HG03469 (cell line): ENCODE results near the gene DDAH2.

Experiments used
- ATAC-seq: cut with Tn5 transposase; IDR thresholded peaks from one replicate; pipeline ENCODE4 v1.9.1; 2021; ENCODE audit warnings: mild to moderate bottlenecking, moderate library complexity, moderate number of reproducible peaks; ENCODE audit not compliant: unreplicated experiment

DDAH2 gene

DNA sequence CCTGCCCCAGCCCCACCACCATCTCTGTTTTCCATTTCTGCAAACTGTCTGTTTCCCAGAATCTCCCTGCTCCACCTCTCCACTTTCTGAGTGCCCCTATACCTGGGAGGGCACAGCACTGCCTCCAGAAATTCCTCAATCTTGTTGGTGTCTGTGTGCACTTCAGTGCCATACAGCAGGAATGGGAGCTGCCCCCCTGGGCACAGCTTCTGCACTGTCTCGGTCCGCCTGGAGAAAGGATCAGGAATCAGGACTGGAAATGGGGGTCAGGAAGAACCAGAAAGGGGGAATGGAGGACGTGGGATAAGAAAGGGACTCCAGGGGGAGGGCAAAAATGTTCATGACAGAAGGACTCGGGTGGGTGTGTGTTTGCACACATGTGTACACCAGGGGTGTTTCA is 4.6 kb upstream of the DDAH2 start:
- no peak for ATAC-seq

DNA sequence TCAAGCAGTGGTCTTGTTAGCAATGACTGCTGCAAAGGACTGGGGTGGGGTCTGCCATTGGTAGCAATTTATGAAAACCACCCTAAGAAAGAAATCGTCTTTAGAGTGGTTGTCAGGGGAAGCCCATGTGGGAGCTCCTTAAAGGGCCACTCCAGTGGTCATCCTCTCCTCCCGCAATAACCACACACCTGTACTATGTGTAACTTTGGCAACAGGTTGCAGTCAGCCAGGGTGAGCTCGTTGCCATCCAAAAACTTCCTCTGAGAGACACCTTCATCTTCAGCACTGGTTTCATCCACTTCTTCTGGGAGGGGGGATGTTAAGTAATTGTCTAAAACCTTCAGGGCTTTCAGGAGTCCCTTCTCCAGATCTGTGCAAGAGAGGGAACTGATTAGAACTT is 2.9 kb upstream of the DDAH2 start:
- ATAC-seq = no peak

DNA sequence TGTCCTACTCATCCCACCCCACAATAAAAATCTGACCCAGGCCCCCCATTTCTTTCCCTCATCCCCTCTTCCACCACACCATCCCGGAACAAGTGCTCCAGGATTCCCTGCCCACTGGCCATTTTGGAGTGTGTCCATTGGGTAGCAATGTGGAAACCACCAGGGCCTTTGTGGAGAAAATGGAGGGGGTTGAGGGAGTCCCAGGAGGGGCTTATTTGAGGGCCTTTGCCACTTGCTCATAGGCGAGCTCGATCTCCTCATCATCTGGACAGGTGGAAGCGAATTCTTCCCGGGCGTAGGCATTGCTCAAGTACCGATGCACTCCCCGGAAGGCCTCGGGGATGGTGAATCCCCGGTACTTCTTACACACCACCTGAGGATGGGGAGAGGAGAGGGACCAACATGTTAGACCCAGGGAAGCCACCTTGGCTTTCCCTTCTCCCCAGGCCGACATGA is 1.6 kb upstream of the DDAH2 start:
- no peak for ATAC-seq

DNA sequence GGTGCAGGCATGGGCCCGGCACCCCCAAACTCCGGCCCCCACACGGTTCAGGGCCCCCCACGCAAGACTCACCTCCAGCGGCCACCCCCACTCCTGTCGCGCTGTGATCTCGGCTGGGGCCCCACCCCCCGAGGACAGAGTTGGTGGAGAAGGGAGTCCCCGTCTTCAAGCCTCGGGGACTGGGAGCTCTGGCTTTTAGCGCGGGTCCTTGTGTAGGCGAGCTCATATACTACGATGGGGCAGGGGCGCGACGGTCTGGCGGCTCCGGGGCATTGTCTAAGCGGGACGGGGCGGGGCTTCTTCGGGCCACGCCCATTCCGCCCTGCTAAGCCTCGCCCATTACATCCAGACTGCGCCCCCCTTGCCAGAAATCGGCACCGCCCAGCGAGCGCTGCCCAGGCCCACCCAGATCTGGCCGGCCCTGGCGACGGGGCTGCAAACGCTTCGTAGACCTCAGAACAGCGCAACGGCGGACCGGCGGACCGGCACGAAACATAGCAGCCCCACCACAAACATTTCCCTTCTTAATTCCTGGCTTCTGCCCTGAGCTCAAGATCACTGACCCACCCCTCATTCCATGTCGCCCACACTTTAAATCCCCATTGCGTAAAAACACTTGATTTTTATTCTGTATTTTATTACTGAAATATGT is 1.0 kb upstream of the DDAH2 start:
- no peak for ATAC-seq

DNA sequence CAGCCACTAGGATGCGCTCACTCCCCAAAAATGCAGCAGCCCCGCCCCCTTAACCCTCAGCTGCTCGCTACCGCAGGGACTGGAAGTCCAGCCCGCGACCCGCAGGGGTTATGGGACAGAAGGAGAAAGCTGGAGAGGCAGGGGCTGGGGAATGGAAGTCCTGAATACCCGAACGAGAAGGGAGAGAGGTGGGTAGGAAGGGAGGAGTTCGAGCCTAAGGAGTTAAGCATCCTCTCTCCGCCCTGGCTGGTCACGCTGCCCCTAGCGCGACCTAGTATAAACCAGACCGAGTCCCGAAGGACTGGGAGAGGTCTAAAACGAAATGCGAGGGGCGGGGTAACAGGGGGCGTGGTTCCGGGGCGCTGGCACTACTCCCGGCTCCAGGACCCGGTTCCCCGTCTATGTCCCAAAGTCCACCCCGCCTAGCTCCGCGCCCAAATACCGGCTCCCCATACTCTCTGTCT is 448 bp upstream of the DDAH2 start:
- ATAC-seq = no peak

DNA sequence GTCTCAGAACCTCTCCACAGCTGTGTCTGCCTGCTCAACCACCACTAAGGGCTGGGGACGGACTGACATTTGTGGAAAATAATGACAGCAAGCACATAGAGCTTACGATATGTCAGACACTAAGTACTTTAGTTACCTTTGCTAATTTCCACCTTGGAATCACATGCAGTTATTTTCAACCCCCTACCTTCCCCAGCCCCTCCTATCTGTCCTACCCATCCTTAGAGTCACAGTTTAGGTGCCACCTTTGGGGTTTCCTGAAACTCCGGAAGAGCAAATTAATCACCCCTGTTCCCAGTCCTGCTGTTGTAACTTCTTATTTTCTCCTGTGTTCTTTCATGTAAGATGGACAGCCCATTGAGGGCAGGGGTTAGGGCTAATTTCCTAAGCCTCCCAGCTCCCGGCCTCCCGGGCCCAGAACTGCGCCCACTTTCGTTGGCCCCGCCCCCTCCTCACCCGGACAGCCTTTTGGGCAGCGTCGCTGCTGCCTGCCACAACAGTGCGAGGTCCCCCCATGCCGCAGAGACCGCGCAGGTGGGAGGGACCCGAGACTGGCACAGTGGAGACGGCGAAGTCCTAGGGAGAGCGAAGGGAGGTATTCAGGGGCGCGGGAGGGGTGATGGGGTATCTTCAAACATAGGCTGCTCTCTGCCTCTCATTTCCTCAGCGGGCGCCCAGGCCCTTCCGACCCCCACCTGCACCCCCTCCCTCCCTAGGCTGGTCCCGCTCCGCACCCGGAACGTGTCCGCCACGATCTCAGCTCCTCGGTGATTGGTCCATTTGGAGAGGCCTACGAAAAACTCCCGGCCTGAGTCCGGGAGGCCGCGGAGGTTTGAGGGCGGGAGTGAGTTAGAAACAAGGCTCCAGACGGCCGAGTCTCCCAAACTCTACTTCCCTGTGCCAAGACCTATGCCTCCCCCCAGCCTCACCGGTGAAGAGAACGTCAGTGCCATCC is 1.1 kb downstream of the DDAH2 start:
- no peak for ATAC-seq

DNA sequence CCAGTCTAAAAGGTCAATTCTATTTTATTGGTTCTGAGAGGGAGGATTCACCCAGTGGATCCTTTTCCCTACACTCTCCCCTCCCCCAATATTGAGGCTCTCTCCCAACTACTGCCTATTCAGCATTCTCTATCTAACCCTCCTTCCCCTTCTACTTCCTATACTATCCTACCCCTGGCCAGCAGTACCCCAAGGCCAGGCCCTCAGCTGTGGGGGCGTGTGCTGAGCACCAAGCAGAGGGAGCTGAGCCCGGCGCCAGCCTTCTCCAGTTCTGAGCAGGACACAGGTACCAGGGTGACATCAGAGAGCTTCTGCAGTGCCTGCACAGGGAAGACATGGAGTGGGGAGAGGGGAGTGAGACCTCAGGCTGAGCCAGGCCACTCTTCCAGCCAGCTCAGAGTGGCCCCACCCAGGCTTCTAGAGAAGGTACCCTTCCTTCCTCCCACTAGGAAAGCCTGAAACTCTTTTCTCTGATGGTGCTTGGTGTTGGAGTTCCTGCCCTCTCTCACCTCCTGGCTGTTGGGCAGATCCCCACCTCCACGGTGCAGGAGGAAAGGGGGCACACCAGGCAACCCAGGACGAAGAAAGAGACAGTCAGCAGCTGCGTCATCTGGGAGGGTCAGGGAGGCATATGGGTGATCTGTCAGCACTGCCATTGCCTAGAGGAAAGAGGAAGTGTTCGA is 1.9 kb downstream of the DDAH2 start:
- ATAC-seq = no peak

DNA sequence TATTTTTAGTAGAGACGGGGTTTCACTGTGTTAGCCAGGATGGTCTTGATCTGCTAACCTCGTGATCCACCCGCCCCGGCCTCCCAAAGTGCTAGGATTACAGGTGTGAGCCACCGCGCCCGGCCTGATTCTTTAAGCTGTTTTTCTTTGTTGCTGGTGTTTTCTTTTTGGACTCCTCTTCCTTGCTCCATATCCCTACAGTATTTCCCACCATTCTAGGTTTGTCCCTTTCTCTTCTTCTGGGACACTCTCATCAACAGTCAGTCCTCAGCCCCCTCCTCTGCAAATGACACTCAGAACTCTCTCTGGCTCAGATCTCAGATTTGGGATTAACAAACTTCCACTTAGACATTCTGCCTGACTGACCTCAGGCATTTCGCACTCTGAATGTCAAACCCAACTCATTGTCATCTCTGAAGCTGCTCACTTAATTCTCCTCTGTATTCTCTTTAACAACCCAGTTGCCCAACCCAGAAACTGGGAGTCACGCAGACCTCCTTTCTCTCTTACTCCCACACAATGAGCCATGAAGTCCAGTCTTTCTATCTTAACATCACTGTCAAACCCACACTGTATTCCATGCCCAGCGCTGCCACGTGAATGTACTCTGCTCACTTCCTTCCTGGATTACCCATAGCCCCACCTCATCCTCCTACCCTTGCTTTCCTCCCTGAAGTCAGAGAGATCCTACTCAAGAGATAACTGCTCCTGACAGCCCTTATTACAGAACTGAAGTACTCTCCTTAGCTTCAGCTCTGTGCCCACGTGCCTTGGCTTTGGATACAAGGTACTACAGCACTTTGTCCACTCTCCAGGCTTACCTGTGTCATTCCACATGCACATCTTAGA is 3.4 kb downstream of the DDAH2 start:
- no peak for ATAC-seq

DNA sequence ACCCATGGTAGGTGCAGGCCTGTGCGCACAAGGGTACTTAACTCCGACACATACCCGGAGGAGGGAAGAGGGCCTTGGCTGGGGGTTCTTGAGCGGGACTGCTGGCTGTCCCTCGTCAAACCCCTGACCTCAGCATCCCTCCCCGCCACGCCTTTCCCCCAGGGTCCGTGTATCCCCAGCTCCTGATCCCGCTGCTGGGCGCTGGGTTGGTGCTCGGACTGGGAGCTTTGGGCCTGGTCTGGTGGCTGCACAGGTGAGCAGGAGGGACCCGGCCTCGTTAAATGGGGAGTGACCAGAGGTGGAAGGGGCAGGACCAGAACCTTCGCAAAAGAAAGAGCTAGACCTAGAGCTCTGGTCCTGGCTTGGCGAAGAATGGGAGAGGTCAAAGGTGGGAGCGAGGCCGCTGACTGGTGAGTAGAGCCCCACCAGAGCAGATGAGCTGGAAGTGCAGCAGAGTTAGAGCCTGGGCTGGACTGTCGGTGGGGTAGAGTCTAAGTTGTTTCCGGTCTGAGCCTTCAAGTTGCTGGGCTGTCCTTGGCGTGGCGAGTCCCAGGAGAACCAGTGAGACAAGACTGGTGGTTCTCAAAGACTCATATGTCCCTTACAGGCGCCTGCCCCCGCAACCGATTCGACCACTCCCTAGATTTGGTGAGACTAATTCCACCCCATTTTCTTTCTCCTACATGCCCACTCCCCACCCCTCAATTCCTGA is 5.0 kb downstream of the DDAH2 start:
- ATAC-seq = no peak

DNA sequence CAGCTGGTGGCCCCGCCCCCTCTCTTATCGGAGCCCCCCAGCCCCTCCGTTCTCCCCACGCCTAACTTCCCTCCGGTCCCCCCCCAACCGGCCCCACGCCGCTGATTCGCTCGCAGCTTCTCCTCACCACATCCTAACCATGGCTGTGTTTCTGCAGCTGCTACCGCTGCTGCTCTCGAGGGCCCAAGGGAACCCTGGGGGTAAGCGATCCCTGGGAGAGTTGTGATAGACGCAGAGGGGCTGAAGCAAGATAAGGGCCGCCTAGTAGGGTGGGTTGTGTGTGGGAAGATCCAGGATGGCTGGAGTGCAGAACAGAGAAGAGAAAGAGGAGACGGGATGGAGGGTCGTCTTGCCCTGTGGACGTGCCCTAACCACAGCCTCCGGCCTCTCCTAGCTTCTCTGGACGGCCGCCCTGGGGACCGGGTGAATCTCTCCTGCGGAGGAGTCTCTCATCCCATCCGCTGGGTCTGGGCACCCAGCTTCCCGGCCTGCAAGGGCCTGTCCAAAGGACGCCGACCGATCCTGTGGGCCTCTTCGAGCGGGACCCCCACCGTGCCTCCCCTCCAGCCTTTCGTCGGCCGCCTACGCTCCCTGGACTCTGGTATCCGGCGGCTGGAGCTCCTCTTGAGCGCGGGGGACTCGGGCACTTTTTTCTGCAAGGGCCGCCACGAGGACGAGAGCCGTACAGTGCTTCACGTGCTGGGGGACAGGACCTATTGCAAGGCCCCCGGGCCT is 5.7 kb downstream of the DDAH2 start, which contains the start of gene MPIG6B:
Gene MPIG6B (plus strand): TSS at position 129 of the 735 bp plus-strand sequence. CDS start 11 bp downstream, at position 140.
- ATAC-seq = no peak

DNA sequence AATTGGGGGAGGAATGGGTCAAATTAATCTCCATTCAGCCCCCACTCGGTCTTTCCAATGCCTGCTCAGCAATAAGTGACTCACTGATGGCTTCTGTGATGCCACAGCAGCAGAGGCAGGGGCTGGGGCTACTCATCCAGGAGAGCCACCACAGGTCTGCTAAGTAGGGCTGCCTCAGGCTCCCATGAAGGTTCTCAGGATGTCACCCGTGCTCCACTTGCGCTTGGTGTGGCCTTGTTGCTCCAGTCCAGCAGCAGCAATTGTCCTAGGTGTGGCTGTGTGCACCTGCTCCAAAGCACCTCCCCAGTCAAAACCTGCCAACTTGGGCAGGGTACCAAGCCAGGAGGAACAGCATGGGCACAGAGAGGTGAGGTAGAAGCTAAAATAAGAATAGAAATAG is 6.9 kb downstream of the DDAH2 start:
- no peak for ATAC-seq

DNA sequence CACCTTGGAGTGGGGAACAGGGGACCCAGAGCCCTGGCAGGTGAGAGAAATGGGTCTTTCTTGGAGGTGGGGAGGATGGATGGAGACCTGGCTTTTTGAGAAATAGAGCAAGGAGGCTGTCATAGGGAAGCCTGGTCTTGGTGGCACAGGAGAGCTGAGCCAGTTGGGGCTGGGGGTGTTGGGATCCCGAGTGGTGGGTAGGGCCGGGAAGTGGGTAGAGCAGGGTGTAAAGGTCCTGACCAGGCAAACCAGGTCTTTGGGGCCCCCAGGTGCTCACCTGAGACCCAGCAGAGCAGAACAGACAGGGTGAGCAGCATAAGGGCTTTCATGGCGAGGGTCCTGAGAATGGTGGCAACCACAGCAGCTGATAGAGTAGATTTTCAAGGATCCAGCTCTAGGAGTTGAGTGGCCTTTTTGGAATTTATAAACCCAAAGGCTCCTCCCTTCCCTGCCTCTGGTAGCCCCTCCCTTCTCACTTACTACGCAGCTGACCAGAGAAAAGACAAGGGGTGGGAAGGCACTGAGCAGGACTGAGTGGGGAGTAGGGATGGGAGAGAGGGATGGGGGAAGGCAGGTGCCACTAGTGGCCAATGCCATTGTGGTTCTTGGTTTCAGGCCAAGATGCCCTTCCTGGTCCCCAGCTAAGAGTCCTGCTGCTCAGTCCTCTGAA is 7.6 kb downstream of the DDAH2 start, which contains the start of gene LY6G6C:
Gene LY6G6C (minus strand): TSS at position 396 of the 670 bp plus-strand sequence. CDS start 67 bp downstream, at position 329.
- ATAC-seq = no peak

DNA sequence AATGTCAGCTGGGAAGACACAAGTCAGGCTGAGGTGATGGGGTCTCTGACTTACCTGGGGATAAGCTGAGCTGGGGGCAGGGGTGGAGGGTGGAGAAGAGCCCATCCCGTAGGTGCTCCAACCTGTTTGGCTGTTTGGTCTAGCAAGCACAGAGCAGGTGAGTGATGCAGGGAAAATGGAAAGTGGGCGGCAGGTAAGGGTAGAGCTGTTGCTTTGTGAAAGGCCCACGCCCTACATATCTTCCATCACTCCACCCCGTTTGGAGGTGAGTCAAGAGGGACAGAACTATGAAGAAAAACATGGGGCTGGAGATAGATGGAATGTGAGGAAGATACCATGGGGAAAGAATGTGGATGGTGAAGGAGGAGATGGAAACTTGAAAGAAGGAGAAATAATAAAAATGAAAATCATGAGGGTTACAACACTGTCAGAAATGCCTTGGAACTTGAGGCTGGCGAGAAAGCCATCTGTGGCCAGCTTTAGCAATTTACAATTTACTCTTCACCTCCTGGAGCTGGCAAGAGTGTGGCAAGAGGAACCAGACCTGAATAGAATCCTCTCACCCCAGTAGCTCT is 8.8 kb downstream of the DDAH2 start:
- ATAC-seq = no peak

DNA sequence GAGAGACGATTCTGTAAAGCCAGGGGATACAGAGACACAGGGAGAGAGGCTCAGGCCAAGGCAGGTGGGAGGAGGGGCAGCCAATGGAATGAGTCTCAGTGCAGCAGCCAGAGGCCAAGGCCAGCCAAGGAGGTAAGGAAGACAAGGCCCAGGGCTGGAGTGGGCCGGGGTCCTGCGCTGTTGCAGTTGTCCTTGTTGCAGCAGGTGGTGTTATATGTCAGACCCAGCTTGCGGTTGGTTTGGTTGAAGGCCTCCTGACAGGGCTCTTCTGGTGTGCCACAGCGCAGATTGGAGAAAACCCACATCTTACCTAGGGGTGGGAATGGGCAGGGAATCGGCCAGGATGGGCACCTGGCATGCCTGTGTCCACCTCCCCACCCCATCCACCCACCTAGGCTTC is 10.1 kb downstream of the DDAH2 start:
- ATAC-seq = no peak

DNA sequence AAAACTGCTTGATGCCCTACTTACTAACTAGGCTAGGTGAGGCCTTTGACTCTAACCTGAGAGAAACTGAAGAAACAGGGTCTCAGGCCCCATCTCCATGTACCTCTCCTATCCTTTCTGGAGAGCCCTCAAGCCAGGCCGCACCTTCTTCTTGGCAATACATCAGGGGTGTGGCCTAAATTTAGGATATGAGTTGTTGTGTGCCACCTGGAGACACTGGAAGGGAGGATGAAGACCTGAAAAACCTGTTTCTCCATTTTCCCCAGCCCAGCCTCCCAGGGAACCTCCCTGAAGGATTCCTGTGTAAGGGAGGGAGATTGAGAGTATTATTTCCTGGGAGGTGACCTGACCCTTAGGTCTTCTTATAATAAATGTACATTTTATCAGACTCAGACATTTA is 10.8 kb downstream of the DDAH2 start:
- ATAC-seq = no peak

DNA sequence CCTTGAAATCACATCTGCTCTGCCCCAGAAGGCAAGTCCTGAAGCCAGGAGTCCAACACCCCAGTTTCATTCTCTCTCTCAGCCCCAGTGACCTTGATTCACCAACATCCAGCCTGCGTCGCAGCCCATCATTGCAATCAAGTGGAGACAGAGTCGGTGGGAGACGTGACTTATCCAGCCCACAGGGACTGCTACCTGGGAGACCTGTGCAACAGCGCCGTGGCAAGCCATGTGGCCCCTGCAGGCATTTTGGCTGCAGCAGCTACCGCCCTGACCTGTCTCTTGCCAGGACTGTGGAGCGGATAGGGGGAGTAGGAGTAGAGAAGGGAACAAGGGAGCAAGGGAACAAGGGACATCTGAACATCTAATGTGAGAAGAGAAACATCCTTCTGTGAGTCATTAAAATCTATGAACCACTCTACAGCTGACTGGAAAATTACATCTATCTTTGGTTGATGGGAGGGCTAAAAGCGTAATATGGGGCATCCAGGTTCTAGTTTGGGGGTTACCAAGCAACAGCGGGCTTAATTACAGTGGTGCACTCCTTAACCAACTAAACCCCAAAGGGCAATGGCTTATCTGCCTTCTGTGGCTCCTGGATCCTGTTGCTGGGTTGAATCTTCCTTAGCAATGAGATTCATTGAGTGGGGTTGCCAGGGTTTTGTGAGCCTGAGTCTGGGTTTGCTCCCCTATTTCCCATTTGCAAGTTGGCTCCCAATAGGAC is 11.4 kb downstream of the DDAH2 start:
- no peak for ATAC-seq
